GM19397 (cell line): ENCODE results near the gene ZNF865.
"Not testable (repeated sequence)": the region's sequence is repeated elsewhere in the genome, so short reads cannot be mapped to it uniquely, and the experiment has no call there.

Experiments
- ATAC-seq: cut with Tn5 transposase; IDR thresholded peaks from one replicate; pipeline ENCODE4 v1.9.1; 2021; ENCODE audit warnings: mild to moderate bottlenecking, moderate library complexity; ENCODE audit not compliant: unreplicated experiment

Gene ZNF865

GRCh38 chr19:55605637-55606470, at the start of gene ZNF865:
TSS of gene ZNF865 (plus strand) at chr19:55605647. CDS start at chr19:55613619, 7,972 bp downstream.
- peak; percentile 17 for ATAC-seq

GRCh38 chr19:55559684-55560083, 45.8 kb upstream of the ZNF865 start:
- ATAC-seq, result no peak

DNA sequence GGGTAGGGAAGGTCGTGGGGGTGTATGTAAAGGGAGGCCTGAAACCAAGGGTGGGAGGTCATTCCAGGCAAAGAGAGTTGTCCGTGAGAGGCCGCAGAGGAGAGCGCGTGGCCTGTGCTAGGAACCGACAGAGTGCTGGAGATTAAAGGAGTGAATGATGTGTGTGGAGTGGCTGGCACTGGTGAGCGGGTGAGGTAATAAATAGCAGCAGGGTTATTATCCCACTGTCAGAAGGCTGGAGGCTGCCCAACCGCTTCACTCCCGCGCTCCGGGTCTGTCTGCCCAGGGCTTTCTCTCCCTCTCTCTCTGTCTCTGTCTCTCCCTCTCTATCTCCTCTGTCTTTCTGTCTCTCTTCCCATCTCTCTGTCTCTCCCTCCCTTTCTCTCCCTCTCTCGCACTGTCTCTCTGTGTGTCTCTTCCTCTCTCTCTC, 42.2 kb upstream of the ZNF865 start:
- no peak for ATAC-seq

DNA sequence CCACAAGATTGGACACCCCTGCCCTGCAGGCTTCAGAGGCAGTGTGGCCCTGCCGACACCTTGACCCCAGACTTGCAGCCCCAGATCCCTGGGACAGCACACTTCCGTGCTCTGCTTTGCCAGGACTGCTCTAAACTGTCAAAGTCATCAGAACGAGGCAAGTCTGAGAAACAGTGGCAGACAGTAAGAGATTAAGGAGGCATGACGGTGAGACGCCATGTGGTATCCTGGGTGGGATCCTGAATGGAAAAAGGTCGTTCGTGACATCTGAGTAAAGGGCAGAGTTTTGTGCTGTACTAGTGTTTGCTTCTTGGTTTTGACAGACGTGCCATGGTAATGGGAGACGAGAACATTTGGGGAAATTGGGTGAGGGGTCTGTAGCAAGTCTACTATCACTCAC, 38.6 kb upstream of the ZNF865 start:
- ATAC-seq, result no peak

GRCh38 chr19:55567708-55568328, 37.6 kb upstream of the ZNF865 start:
- ATAC-seq, result no peak

DNA sequence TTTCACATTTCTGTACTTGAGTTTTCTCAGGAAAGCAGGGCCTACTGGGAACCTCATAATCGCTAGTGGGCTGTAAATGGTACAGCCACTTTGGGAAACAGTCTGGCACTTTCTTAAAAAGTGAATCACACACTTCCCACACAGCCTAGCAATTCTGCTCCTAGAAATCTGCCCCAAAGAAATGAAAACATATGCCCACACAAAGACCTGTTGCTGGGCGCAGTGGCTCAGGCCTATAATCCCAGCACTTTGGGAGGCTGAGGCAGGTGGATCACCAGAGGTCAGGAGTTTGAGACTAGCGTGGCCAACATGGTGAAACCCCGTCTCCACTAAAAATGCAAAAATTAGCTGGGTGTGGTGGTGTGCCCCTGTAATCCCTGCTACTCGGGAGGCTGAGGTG, 36.0 kb upstream of the ZNF865 start:
- not testable (repeated sequence) for ATAC-seq

- ATAC-seq, result not testable (repeated sequence)
These were observed 31.5 kb upstream of the ZNF865 start for GRCh38 chr19:55573929-55574328.

DNA sequence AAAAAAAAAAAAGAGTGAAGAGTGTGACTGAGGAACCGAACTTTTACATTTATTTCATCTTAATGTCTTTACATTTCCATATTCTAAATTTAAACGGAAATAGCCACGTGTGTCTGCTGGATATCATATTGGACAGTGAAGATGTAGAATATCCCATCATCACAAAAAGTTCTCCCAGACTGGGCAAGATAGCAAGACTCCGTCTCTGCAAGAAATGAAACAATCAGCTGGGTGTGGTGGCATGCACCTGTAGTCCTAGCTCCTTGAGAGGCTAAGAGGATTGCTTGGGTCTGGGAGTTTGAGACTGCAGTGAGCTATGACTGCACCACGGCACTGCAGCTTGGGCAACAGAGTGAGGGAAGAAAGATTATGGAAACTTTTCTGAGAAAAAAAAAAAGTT, 28.7 kb upstream of the ZNF865 start:
- ATAC-seq, result no peak

DNA sequence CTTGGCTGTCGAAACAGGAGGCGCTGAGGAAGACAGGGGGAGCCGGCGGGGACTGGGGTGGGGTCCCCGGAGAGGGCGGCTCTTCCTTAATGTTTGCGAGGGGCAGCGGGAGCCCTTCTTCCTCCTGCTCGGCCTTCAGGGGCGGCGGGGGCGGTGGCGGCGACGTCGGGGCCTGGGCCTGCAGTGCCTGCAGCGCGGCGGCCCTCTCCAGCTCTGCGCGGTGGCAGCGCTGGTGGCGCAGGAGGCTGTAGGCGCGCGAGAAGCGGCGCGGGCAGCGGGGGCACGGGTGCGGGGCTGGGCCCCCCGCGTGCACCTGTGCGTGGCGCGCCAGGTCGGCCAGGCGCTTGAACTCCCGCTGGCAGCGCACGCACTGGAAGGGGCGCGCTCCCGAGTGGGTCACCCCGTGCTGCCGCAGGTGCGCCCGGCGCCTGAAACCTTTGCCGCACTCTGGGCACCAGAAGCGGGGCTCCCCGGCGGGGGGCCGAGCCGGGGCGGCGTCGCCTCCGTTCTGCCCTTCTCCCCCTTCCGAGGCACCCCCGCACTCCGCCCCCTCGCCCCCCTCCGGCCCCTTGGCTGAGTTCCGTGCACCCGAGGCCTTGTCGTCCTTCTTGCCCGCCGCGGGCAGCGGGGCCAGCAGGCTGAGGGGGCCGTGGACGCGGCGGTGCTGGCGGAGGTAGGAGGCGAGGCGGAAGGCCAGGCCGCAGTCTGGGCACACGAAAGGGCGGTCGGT, 27.3 kb upstream of the ZNF865 start:
- ATAC-seq, result no peak

GRCh38 chr19:55578761-55579747, 26.4 kb upstream of the ZNF865 start:
- no peak for ATAC-seq

- no peak for ATAC-seq
These were observed 25.5 kb upstream of the ZNF865 start for GRCh38 chr19:55579766-55580621.

DNA sequence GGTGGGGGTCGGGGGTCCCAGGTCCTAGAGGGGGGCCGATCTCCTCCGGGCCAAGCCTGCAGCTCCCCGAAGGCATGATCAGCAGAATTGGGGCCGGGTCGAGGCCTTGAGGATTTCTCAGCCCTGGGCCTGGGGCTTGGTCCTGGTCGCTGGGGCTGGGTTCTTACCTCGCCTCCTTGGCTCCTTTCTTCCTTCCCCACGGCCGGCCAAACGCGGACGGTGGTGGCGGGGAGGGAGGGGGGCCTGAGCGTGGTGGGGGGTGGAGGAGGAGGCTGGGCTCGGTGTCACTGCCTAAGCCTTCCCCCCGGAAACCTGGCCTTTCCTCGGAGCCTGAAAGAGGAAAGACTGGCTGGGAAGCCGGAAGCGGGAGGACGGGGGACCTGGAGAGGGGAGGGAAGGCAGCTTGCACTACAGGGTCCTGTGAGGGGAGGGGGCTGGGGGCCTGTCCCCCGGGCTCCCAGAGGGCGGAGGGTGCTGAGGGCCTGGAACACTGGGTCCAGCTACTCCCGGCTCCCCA, 24.8 kb upstream of the ZNF865 start, which contains the start of gene ZNF579:
Gene ZNF579, minus strand, starts transcription at position 221 of the 517 bp plus-strand sequence. CDS start 1,209 bp downstream, outside the sequence.
- ATAC-seq, result no peak

DNA sequence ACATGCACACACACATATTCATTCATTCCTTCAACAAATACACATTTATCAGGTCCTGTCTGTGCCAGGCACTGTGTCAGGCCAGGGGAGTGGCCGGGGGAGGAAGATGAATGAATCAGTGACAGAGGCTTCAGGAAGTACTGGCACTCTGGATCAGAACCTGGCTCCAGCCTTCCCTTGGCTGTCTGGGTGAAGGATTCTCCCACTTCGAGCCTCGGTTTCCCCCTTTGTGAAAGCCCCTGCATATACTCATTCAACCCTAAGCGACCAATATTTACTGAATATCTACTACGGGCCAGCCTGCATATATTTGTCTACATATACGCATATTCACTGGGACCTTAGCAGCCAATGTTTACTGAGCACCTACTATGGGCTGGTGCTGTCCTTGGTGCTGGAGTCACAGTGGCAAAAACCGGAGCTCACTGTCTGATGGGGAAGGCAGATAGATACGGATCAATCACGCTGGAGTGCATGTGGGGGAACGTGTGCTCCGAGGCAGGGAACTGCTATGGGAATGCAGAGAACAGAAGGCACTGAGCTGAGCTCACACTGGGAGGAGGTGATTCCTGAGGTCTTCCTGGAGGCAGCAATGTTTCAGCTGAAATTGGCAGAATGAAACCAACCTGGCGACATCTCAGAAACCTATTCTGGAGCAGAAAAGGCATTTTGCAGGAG, 24.2 kb upstream of the ZNF865 start:
- no peak for ATAC-seq

DNA sequence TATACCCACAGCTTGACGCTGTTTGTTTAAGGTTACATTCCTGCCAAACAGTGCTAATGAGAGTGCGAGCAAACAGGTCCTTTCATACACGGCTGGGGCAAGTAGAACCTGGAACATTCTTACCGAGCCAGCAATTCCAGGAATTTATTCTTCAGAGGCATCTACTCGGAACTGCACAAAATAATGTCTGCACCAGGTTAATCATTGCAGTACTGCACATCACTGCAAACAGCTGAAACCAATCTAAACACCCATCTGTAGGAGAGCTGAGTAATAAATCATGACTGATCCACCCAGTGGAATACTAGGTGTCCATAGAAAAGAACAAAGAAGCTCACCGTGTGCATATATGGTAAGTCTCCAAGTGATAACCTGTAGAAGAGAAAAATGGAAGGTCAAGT, 23.6 kb upstream of the ZNF865 start:
- no peak for ATAC-seq

- not testable (repeated sequence) for ATAC-seq
These were observed 23.2 kb upstream of the ZNF865 start for GRCh38 chr19:55582284-55582683.

- not testable (repeated sequence) for ATAC-seq
These were observed 21.6 kb upstream of the ZNF865 start for GRCh38 chr19:55583897-55584296.

GRCh38 chr19:55584871-55585270, 20.6 kb upstream of the ZNF865 start:
- no peak for ATAC-seq

DNA sequence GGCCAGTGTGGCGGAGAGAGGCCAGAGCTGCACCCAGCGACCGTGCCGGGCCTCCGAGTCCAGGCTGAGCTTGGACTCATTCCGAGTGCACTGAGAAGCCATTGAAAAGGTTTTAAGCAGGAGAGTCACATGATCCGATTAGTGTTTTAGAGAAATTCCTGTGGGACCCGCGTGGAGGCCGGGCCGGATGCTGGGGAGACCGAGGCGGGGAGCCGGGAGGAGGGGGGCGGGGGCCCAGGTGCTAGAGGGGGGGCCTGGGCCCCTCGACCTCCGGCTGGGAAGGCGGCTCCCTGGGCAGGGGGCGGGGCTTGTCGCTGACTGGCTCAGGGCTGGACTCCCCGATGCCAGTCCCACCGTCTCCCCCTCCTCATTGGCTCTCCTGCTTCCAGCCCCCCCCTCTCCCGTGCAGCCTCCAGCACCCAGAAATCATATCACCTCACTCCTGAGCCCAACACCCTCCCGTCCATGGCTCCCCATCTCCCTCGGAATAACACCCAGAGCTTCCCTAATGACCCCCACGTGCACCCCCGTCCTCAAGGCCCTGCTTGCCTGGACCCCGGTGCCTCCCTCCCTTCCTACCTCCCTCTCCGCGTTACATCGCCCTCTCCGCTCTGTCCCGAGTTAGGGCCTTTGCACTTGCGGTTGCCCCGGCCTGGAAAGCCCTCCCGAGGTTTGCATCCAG, 19.6 kb upstream of the ZNF865 start:
- ATAC-seq, result no peak
